ENCODE data around the gene SLC37A1.

SLC37A1 gene

GRCh38 chr21:42567214-42567555 lies 53.5 kb downstream of the SLC37A1 start:
- 92% methylated on average over 8 of the region's 10 CpGs for WGBS (ENCODE audit: insufficient coverage)
- Histone ChIP-seq H3K27me3 (replicated peaks in 2 of 5; ENCODE audit: control insufficient read depth in 4 of 5, insufficient read depth in 5 of 5, low read length in 4 of 5) (no peaks in the 10 kb centered on the region), H3K4me1 (ENCODE audit: control extremely low read depth in 1 of 4, control insufficient read depth in 4 of 4, insufficient read depth in 4 of 4, low read length in 3 of 4) (no peaks in the 10 kb centered on the region), H3K36me3 (ENCODE audit: control insufficient read depth in 4 of 4, insufficient read depth in 4 of 4, low read length in 3 of 4) (peaks cover 7 to 100% (median 76%) of the 10 kb centered on the region in 4 experiments), H3K27ac (ENCODE audit: insufficient read depth in 1 of 2, low read depth in 1 of 2, low read length in 2 of 2, poor library complexity in 1 of 2, severe bottlenecking in 2 of 2) (no peak overlapping the region), H3K9me3 (ENCODE audit: control extremely low read depth in 1 of 5, control insufficient read depth in 4 of 5, insufficient read depth in 2 of 5, low read depth in 1 of 5, low read length in 4 of 5) (no peaks in the 10 kb centered on the region), H3K4me3 (ENCODE audit: control insufficient read depth in 1 of 7, extremely low read depth in 1 of 7, insufficient read depth in 4 of 7, low read depth in 2 of 7, low read length in 6 of 7) (no peak overlapping the region)
- DNase-seq: no peak
- ChIA-PET POLR2A (interaction anchor here (0.6 kb wide), 1 partner anchor 213 kb away, joined by 5 read pairs; no protein-coding TSS in a partner anchor), CTCF (no interaction called here)

DNA sequence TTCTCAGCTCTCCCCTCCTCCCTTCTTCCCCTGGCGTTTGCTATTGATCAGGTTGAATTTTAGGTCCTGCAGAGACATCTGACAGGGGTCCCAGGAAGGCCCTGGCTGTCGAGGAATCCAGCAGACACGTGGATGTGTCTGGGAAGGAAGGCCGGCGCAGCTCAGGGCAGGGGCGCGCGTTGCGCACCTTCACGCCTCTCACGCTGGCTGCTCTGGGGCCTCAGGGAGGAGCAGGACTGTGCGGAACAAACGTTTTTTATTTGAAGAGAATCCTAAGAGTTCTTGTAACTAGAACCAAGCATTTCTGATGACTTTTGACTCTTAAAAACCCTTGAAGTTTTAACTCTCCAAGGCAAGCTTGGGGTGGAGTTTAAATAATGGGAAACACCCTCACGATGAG lies 54.2 kb downstream of the SLC37A1 start:
- peaks cover 9 to 97% (median 72%) of the 10 kb centered on the region in 4 experiments for H3K36me3 ChIP-seq (ENCODE audit: control insufficient read depth in 4 of 4, insufficient read depth in 4 of 4, low read length in 3 of 4)
- no peaks in the 10 kb centered on the region for H3K27me3 ChIP-seq (replicated peaks in 2 of 5; ENCODE audit: control insufficient read depth in 4 of 5, insufficient read depth in 5 of 5, low read length in 4 of 5)
- CTCF ChIA-PET: no interaction called here
- POLR2A ChIA-PET: no interaction called here
- 98% methylated on average over 13 of the region's 14 CpGs for WGBS (ENCODE audit: insufficient coverage)
- H3K4me1 ChIP-seq (ENCODE audit: control extremely low read depth in 1 of 4, control insufficient read depth in 4 of 4, insufficient read depth in 4 of 4, low read length in 3 of 4): no peaks in the 10 kb centered on the region
- H3K9me3 ChIP-seq (ENCODE audit: control extremely low read depth in 1 of 5, control insufficient read depth in 4 of 5, insufficient read depth in 2 of 5, low read depth in 1 of 5, low read length in 4 of 5): no peaks in the 10 kb centered on the region
- no peak overlapping the region for H3K4me3 ChIP-seq (ENCODE audit: control insufficient read depth in 1 of 7, extremely low read depth in 1 of 7, insufficient read depth in 4 of 7, low read depth in 2 of 7, low read length in 6 of 7)
- H3K27ac ChIP-seq (ENCODE audit: insufficient read depth in 1 of 2, low read depth in 1 of 2, low read length in 2 of 2, poor library complexity in 1 of 2, severe bottlenecking in 2 of 2): no peak overlapping the region
- no peak for DNase-seq

DNA sequence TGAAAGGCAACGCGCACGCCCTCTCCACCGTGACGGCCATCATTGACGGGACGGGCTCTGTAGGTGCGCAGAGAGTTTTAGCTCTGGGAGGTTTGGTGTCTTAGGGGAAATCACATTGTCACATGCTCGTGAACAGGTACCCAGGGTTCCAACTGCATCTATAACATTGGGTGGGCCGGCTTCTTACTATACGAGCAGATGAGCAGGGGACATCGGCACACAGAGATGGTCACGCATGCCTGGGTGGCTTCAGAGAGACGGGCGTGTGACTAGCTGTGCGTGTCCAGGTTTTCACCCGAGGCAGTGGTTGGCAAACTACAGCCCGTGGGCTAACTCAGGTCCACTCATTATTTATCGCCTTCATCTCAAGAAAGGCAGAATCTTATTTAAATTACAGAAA lies 54.7 kb downstream of the SLC37A1 start:
- WGBS (ENCODE audit: insufficient coverage): 97% methylated on average over 19 of the region's 19 CpGs
- no peaks in the 10 kb centered on the region for H3K27me3 ChIP-seq (replicated peaks in 2 of 5; ENCODE audit: control insufficient read depth in 4 of 5, insufficient read depth in 5 of 5, low read length in 4 of 5)
- H3K9me3 ChIP-seq (ENCODE audit: control extremely low read depth in 1 of 5, control insufficient read depth in 4 of 5, insufficient read depth in 2 of 5, low read depth in 1 of 5, low read length in 4 of 5): no peaks in the 10 kb centered on the region
- ChIA-PET POLR2A (no interaction called here), CTCF (no interaction called here)
- DNase-seq: no peak
- no peaks in the 10 kb centered on the region for H3K4me1 ChIP-seq (ENCODE audit: control extremely low read depth in 1 of 4, control insufficient read depth in 4 of 4, insufficient read depth in 4 of 4, low read length in 3 of 4)
- H3K36me3 ChIP-seq (ENCODE audit: control insufficient read depth in 4 of 4, insufficient read depth in 4 of 4, low read length in 3 of 4): peaks cover 8 to 97% (median 68%) of the 10 kb centered on the region in 4 experiments
- no peak overlapping the region for H3K4me3 ChIP-seq (ENCODE audit: control insufficient read depth in 1 of 7, extremely low read depth in 1 of 7, insufficient read depth in 4 of 7, low read depth in 2 of 7, low read length in 6 of 7)
- no peak overlapping the region for H3K27ac ChIP-seq (ENCODE audit: insufficient read depth in 1 of 2, low read depth in 1 of 2, low read length in 2 of 2, poor library complexity in 1 of 2, severe bottlenecking in 2 of 2)

DNA sequence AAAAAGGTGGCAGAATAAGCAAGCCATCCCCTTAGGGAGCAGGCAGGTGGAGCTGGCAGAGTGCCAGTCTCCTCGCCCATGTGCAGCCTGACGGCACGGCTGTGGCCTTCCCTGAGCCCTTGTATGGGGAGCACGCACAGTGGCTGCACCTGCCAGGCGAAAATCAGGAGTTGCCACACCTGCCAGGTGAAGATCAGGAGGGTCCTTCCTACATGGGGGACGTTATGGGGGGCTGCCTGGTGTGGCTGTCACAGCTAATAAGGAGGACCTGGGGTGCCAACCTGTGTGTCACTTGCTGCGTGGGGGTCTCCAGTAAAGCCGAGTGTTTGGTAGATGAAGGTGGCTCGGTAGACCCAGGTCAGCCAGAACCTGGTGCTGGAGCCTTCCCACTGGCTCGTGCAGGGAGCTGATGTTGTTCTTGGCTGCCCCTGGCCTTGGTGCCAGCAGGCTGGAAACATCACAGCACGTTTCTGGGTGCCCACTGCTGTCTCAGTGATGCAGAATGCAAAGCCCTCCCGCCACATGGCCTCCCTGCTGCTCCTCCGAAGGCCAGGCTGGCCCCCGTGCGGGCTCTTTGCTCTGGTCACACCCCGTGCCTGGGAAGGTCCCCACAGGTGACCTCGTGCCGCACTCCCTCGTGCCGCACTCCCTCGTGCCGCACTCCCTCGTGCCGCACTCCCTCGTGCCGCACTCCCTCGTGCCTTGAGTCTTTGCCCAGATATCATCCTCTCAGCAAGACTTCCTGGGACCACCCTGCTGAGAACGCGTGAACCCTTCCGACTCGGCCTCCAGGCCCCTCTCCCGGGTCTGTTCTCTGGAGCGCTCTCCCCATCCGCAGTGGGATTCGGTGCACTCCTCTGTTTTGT lies 55.4 kb downstream of the SLC37A1 start:
- Histone ChIP-seq H3K27ac (ENCODE audit: insufficient read depth in 1 of 2, low read depth in 1 of 2, low read length in 2 of 2, poor library complexity in 1 of 2, severe bottlenecking in 2 of 2) (no peak overlapping the region), H3K36me3 (ENCODE audit: control insufficient read depth in 4 of 4, insufficient read depth in 4 of 4, low read length in 3 of 4) (peaks cover 11 to 97% (median 65%) of the 10 kb centered on the region in 4 experiments), H3K27me3 (replicated peaks in 2 of 5; ENCODE audit: control insufficient read depth in 4 of 5, insufficient read depth in 5 of 5, low read length in 4 of 5) (no peaks in the 10 kb centered on the region), H3K9me3 (ENCODE audit: control extremely low read depth in 1 of 5, control insufficient read depth in 4 of 5, insufficient read depth in 2 of 5, low read depth in 1 of 5, low read length in 4 of 5) (no peaks in the 10 kb centered on the region), H3K4me3 (ENCODE audit: control insufficient read depth in 1 of 7, extremely low read depth in 1 of 7, insufficient read depth in 4 of 7, low read depth in 2 of 7, low read length in 6 of 7) (no peak overlapping the region), H3K4me1 (ENCODE audit: control extremely low read depth in 1 of 4, control insufficient read depth in 4 of 4, insufficient read depth in 4 of 4, low read length in 3 of 4) (no peaks in the 10 kb centered on the region)
- ChIA-PET CTCF (no interaction called here), POLR2A (no interaction called here)
- 97% methylated on average over 29 of the region's 35 CpGs for WGBS (ENCODE audit: insufficient coverage)
- DNase-seq: no peak

DNA sequence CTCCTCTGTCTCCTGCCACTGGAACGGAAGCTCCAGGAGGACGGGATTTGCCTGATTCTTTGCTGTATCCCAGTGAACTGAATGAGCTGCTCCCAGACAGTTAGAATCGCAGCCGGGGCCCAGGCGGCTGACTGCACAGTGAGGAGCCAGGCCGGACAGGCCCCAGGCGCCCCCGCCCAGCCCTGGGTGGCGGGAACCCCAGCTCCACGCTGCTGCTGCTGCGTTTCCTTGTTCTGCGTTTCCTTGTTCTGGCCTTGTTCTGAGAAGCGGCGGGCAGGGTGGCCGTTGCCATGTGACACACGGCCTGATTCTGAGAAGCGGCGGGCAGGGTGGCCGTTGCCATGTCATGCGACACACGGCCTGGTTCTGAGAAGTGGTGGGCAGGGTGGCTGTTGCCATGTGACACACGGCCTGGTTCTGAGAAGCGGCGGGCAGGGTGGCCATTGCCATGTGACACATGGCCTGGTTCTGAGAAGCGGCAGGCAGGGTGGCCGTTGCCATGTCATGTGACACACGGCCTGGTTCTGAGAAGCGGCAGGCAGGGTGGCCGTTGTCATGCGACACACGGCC lies 56.2 kb downstream of the SLC37A1 start:
- H3K36me3 ChIP-seq (ENCODE audit: control insufficient read depth in 4 of 4, insufficient read depth in 4 of 4, low read length in 3 of 4): peaks cover 11 to 97% (median 66%) of the 10 kb centered on the region in 4 experiments
- H3K4me1 ChIP-seq (ENCODE audit: control extremely low read depth in 1 of 4, control insufficient read depth in 4 of 4, insufficient read depth in 4 of 4, low read length in 3 of 4): no peaks in the 10 kb centered on the region
- DNase-seq: no peak
- ChIA-PET CTCF (no interaction called here), POLR2A (no interaction called here)
- no peaks in the 10 kb centered on the region for H3K27me3 ChIP-seq (replicated peaks in 2 of 5; ENCODE audit: control insufficient read depth in 4 of 5, insufficient read depth in 5 of 5, low read length in 4 of 5)
- no peak overlapping the region for H3K27ac ChIP-seq (ENCODE audit: insufficient read depth in 1 of 2, low read depth in 1 of 2, low read length in 2 of 2, poor library complexity in 1 of 2, severe bottlenecking in 2 of 2)
- no peak overlapping the region for H3K4me3 ChIP-seq (ENCODE audit: control insufficient read depth in 1 of 7, extremely low read depth in 1 of 7, insufficient read depth in 4 of 7, low read depth in 2 of 7, low read length in 6 of 7)
- 85% methylated on average over 21 of the region's 31 CpGs for WGBS (ENCODE audit: insufficient coverage)
- peaks cover 0 to 3% (median 0%) of the 10 kb centered on the region in 5 experiments for H3K9me3 ChIP-seq (ENCODE audit: control extremely low read depth in 1 of 5, control insufficient read depth in 4 of 5, insufficient read depth in 2 of 5, low read depth in 1 of 5, low read length in 4 of 5)

DNA sequence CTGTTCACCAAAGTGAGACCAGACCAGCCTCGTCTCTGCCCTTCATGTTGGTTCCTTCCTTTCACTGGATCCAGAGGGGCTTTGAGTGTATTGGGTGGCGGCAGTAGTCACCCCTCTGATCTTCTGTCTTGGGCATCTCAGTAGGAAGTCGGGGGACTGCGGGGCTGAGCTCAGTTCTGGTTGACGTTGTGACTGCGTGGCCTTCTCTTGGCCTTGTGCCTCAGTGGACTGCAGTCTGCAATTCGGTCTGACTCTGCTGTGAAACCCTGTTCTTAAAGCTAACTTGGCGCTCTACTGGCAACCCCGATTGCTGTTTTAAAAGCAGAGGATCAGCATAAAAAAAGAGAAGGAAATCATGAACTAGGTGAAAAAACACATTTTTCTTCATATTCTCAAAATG lies 56.7 kb downstream of the SLC37A1 start:
- 87% methylated on average over 7 of the region's 9 CpGs for WGBS (ENCODE audit: insufficient coverage)
- Histone ChIP-seq H3K4me3 (ENCODE audit: control insufficient read depth in 1 of 7, extremely low read depth in 1 of 7, insufficient read depth in 4 of 7, low read depth in 2 of 7, low read length in 6 of 7) (no peak overlapping the region), H3K9me3 (ENCODE audit: control extremely low read depth in 1 of 5, control insufficient read depth in 4 of 5, insufficient read depth in 2 of 5, low read depth in 1 of 5, low read length in 4 of 5) (peaks cover 0 to 8% (median 3%) of the 10 kb centered on the region in 5 experiments), H3K27ac (ENCODE audit: insufficient read depth in 1 of 2, low read depth in 1 of 2, low read length in 2 of 2, poor library complexity in 1 of 2, severe bottlenecking in 2 of 2) (no peak overlapping the region), H3K27me3 (replicated peaks in 2 of 5; ENCODE audit: control insufficient read depth in 4 of 5, insufficient read depth in 5 of 5, low read length in 4 of 5) (no peaks in the 10 kb centered on the region), H3K36me3 (ENCODE audit: control insufficient read depth in 4 of 4, insufficient read depth in 4 of 4, low read length in 3 of 4) (peaks cover 16 to 97% (median 67%) of the 10 kb centered on the region in 4 experiments), H3K4me1 (ENCODE audit: control extremely low read depth in 1 of 4, control insufficient read depth in 4 of 4, insufficient read depth in 4 of 4, low read length in 3 of 4) (no peaks in the 10 kb centered on the region)
- DNase-seq: no peak
- ChIA-PET CTCF (no interaction called here), POLR2A (no interaction called here)

GRCh38 chr21:42570841-42571387 lies 57.3 kb downstream of the SLC37A1 start:
- Histone ChIP-seq H3K4me3 (ENCODE audit: control insufficient read depth in 1 of 7, extremely low read depth in 1 of 7, insufficient read depth in 4 of 7, low read depth in 2 of 7, low read length in 6 of 7) (no peak overlapping the region), H3K27me3 (replicated peaks in 2 of 5; ENCODE audit: control insufficient read depth in 4 of 5, insufficient read depth in 5 of 5, low read length in 4 of 5) (no peaks in the 10 kb centered on the region), H3K9me3 (ENCODE audit: control extremely low read depth in 1 of 5, control insufficient read depth in 4 of 5, insufficient read depth in 2 of 5, low read depth in 1 of 5, low read length in 4 of 5) (peaks cover 0 to 11% (median 5%) of the 10 kb centered on the region in 5 experiments), H3K36me3 (ENCODE audit: control insufficient read depth in 4 of 4, insufficient read depth in 4 of 4, low read length in 3 of 4) (peaks cover 20 to 97% (median 69%) of the 10 kb centered on the region in 4 experiments), H3K4me1 (ENCODE audit: control extremely low read depth in 1 of 4, control insufficient read depth in 4 of 4, insufficient read depth in 4 of 4, low read length in 3 of 4) (no peaks in the 10 kb centered on the region), H3K27ac (ENCODE audit: insufficient read depth in 1 of 2, low read depth in 1 of 2, low read length in 2 of 2, poor library complexity in 1 of 2, severe bottlenecking in 2 of 2) (no peak overlapping the region)
- ChIA-PET POLR2A (no interaction called here), CTCF (no interaction called here)
- DNase-seq: no peak
- WGBS (ENCODE audit: insufficient coverage): 89% methylated on average over 16 of the region's 20 CpGs

All from common myeloid progenitor, CD34-positive (primary cell).